A204.1 (cell line): ENCODE data around the gene SLCO1B1.

Experiments used
- FAIRE-seq: peaks from 2 replicates; lab custom pipeline; 2012; peaks lifted over from hg19 to GRCh38; lab: Jason Lieb, UNC

SLCO1B1 gene

GRCh38 chr12:21221072-21221471 is 90.1 kb downstream of the SLCO1B1 start:
- FAIRE-seq, result no peak

- no peak for FAIRE-seq
These were observed 90.8 kb downstream of the SLCO1B1 start for GRCh38 chr12:21221778-21222177.

GRCh38 chr12:21223930-21224329 is 92.9 kb downstream of the SLCO1B1 start:
- no peak for FAIRE-seq

GRCh38 chr12:21234395-21234794 is 103.4 kb downstream of the SLCO1B1 start:
- FAIRE-seq, result no peak

- FAIRE-seq, result no peak
These were observed 108.9 kb downstream of the SLCO1B1 start for GRCh38 chr12:21239866-21240265.

GRCh38 chr12:21248679-21249078 is 117.7 kb downstream of the SLCO1B1 start:
- FAIRE-seq, result peak; percentile 80

- FAIRE-seq, result no peak
These were observed 121.1 kb downstream of the SLCO1B1 start for GRCh38 chr12:21252070-21252469.

GRCh38 chr12:21257172-21257571 is 126.2 kb downstream of the SLCO1B1 start:
- FAIRE-seq, result no peak

GRCh38 chr12:21264232-21264631 is 133.2 kb downstream of the SLCO1B1 start:
- no peak for FAIRE-seq

GRCh38 chr12:21265932-21266331 is 134.9 kb downstream of the SLCO1B1 start:
- no peak for FAIRE-seq

GRCh38 chr12:21276826-21277225 is 145.8 kb downstream of the SLCO1B1 start:
- FAIRE-seq, result no peak
